GM12878 (cell line): ENCODE data around the gene ADGRF4. TPM values are rescaled to one million over a fixed set of nuclear protein-coding genes. Genes with fewer than 3 reads are reported as not detected.

Experiments
- ATAC-seq: fragments of 200-7000 bp; cut with Tn5 transposase; 3 replicates; pipeline ENCODE4 v1.9.1; 2020; ENCODE audit warnings: mild to moderate bottlenecking, moderate library complexity
- BruUV-seq: library from RNA; stranded (reverse); fragments of 400-500 nt; replicated peaks from 2 replicates; lab custom pipeline; 2021; lab: Mats Ljungman, UMichigan
- CTCF ChIA-PET: fragments of 300-600 bp; sonication (Branson Sonifier 250); formaldehyde crosslinking; extraction: SDS; loops from one replicate; lab custom pipeline; 2021; ENCODE audit warnings: inconsistent platforms; lab: Yijun Ruan, JAX
- POLR2A ChIA-PET: fragments of 350-600 bp; formaldehyde crosslinking; extraction: SDS; loops from one replicate; lab custom pipeline; 2021; ENCODE audit warnings: inconsistent platforms; lab: Charles Lee
- RAD21 ChIA-PET: fragments of 300-600 bp; sonication (Branson Sonifier 250); formaldehyde crosslinking; loops from one replicate; lab custom pipeline; 2023; ENCODE audit warnings: antibody characterized with exemption; ENCODE audit not compliant: unreplicated experiment; lab: Charles Lee
- SMC1A ChIA-PET: fragments of 300-600 bp; sonication (Branson Sonifier 250); formaldehyde crosslinking; loops from one replicate; lab custom pipeline; 2023; ENCODE audit not compliant: unreplicated experiment, uncharacterized antibody; lab: Charles Lee
- DNase-seq: peaks from one replicate; pipeline ENCODE4 v3.0.0-alpha.2; 2011; ENCODE audit warnings: low read depth, low spot score
- FAIRE-seq: peaks from 3 replicates; lab custom pipeline; 2011; peaks lifted over from hg19 to GRCh38; lab: Jason Lieb, UNC
- H2AFZ ChIP-seq: 2 replicates; pipeline ENCODE4 v1.6.0; 2011; ENCODE audit warnings: low read depth, low read length, control low read depth; ENCODE audit not compliant: control insufficient read depth
- H3K27ac ChIP-seq: 2 replicates; pipeline ENCODE4 v1.5.1; 2011; ENCODE audit warnings: control low read depth; ENCODE audit not compliant: control insufficient read depth, insufficient read depth
- H3K27me3 ChIP-seq, 2 experiments: replicated peaks in 1 of 2; 2 replicates each; pipeline versions ENCODE4 v1.6.0 to v1.6.1; 2011; ENCODE audit warnings: low read length in 1 of 2; ENCODE audit not compliant: control insufficient read depth in 2 of 2, insufficient read depth in 2 of 2
- H3K36me3 ChIP-seq, 2 experiments: 2 replicates each; pipeline ENCODE4 v1.5.1; 2011; ENCODE audit warnings: low read length in 1 of 2; ENCODE audit not compliant: control insufficient read depth in 2 of 2, insufficient read depth in 2 of 2
- H3K4me1 ChIP-seq: 2 replicates; pipeline ENCODE4 v1.6.1; 2011; ENCODE audit warnings: mild to moderate bottlenecking, low read length, moderate library complexity, mixed read lengths; ENCODE audit not compliant: control insufficient read depth, insufficient read depth
- H3K4me2 ChIP-seq: 2 replicates; pipeline ENCODE4 v1.6.0; 2011; ENCODE audit warnings: control low read depth; ENCODE audit not compliant: control insufficient read depth, insufficient read depth
- H3K4me3 ChIP-seq: fragments of 200-600 bp; sonication (generic); 2 replicates; pipeline ENCODE4 v1.5.1; 2016
- H3K79me2 ChIP-seq: 2 replicates; pipeline ENCODE4 v1.6.0; 2011; ENCODE audit warnings: low read length; ENCODE audit not compliant: control insufficient read depth, insufficient read depth
- H3K9ac ChIP-seq: 2 replicates; pipeline ENCODE4 v1.8.0; 2011; ENCODE audit warnings: low read length, control low read depth, mixed read lengths; ENCODE audit not compliant: control insufficient read depth, insufficient read depth
- H3K9me3 ChIP-seq: replicated peaks from 3 replicates; pipeline ENCODE4 v1.5.1; 2011; ENCODE audit warnings: mild to moderate bottlenecking, low read length; ENCODE audit not compliant: control insufficient read depth, insufficient read depth
- H4K20me1 ChIP-seq: 2 replicates; pipeline ENCODE4 v1.6.0; 2011; ENCODE audit not compliant: control insufficient read depth, insufficient read depth
- ATF7 ChIP-seq: fragments of 450-650 bp; IDR thresholded peaks from 2 replicates; pipeline ENCODE4 v1.6.1; 2016; ENCODE audit warnings: low read depth, mild to moderate bottlenecking
- CBX3 ChIP-seq: fragments of 200-600 bp; sonication (generic); IDR thresholded peaks from 2 replicates; pipeline ENCODE4 v1.6.1; 2016; ENCODE audit warnings: low read depth, borderline replicate concordance
- E2F8 ChIP-seq: fragments of 450-650 bp; IDR thresholded peaks from 2 replicates; pipeline ENCODE4 v1.6.1; 2018; ENCODE audit warnings: mild to moderate bottlenecking, low read depth, moderate library complexity; ENCODE audit not compliant: partially characterized antibody
- HDAC2 ChIP-seq: fragments of 200-600 bp; sonication (generic); IDR thresholded peaks from 2 replicates; pipeline ENCODE4 v1.6.1; 2017
- JUNB ChIP-seq: IDR thresholded peaks from 2 replicates; pipeline ENCODE4 v1.6.1; 2016; ENCODE audit warnings: antibody characterized with exemption, mild to moderate bottlenecking
- KLF5 ChIP-seq: fragments of 450-650 bp; IDR thresholded peaks from 2 replicates; pipeline ENCODE4 v1.6.1; 2014; ENCODE audit warnings: mild to moderate bottlenecking; ENCODE audit not compliant: partially characterized antibody
- PBX3 ChIP-seq: IDR thresholded peaks from 2 replicates; pipeline ENCODE4 v1.6.1; 2011; ENCODE audit warnings: mild to moderate bottlenecking, low read depth, low read length, moderate library complexity; ENCODE audit not compliant: insufficient replicate concordance
- RELA ChIP-seq: fragments of 450-650 bp; IDR thresholded peaks from 2 replicates; pipeline ENCODE4 v1.8.0; 2014; ENCODE audit warnings: borderline replicate concordance; ENCODE audit not compliant: partially characterized antibody
- SKIL ChIP-seq: fragments of 450-650 bp; IDR thresholded peaks from 2 replicates; pipeline ENCODE4 v1.6.1; 2017; ENCODE audit warnings: mild to moderate bottlenecking, low read depth, inconsistent platforms; ENCODE audit not compliant: poor library complexity, severe bottlenecking
- SRF ChIP-seq, 2 experiments: IDR thresholded peaks; 2 replicates each; pipeline ENCODE4 v1.6.1; 2011; ENCODE audit warnings: low read depth in 2 of 2, low read length in 2 of 2, mild to moderate bottlenecking in 1 of 2, moderate library complexity in 1 of 2
- YBX1 ChIP-seq: fragments of 450-650 bp; IDR thresholded peaks from 2 replicates; pipeline ENCODE4 v1.6.1; 2016; ENCODE audit warnings: antibody characterized with exemption
- ZBTB33 ChIP-seq: fragments of 450-650 bp; IDR thresholded peaks from 2 replicates; pipeline ENCODE4 v1.6.1; 2017; ENCODE audit warnings: mild to moderate bottlenecking
- ZNF217 ChIP-seq: fragments of 450-650 bp; IDR thresholded peaks from 2 replicates; pipeline ENCODE4 v1.6.1; 2017; ENCODE audit warnings: antibody characterized with exemption, mild to moderate bottlenecking
- WGBS: methylation state at CpG from one replicate; pipeline ENCODE4 v1.1.6; 2016; ENCODE audit warnings: low lambda C conversion rate; ENCODE audit not compliant: insufficient replicate concordance, insufficient coverage; ENCODE audit errors: missing lambda C conversion rate; 5-methylcytosine and 5-hydroxymethylcytosine counted together
- in situ Hi-C: fragments of 300-500 bp; cut with MboI; formaldehyde crosslinking; loops from 9 replicates; pipeline ENCODE4 v1.14.3; 2018; ENCODE audit warnings: mixed read lengths
- intact Hi-C: fragments of 100-400 bp; cut with micrococcal nuclease; formaldehyde crosslinking; loops from one replicate; pipeline ENCODE4 v1.14.2; 2022; ENCODE audit not compliant: unreplicated experiment
- polyA plus RNA-seq, 11 experiments: library from polyadenylated mRNA; depleted of rRNA in 4 of 11; unstranded in 6 of 11; stranded (reverse) in 5 of 11; fragments of >200 nt; fragmentation: Nextera tagmentation in 4 of 11; fragmentation: Illumina TruSeq in 1 of 11; extraction: Ambion mirVana in 4 of 11; extraction: Trizol in 1 of 11; gene quantifications; 1 replicate in 1 of 11; 2 replicates in 10 of 11; pipeline versions ENCODE4 v1.2.1 to v1.2.3, GENCODE V29; 2011 to 2016; ENCODE audit warnings: inconsistent platforms in 2 of 11, missing spikeins in 2 of 11, low read depth in 1 of 11
- total RNA-seq, 4 experiments: library from RNA; depleted of rRNA in 3 of 4; stranded (reverse); fragments of >200 nt in 3 of 4; fragmentation: Illumina TruSeq in 1 of 4; extraction: Trizol in 1 of 4; gene quantifications; 2 replicates each; pipeline versions ENCODE4 v1.2.1 to v1.2.3, GENCODE V29; 2013 to 2021

ADGRF4 gene
- total and polyA plus RNA-seq, 10 of the 15 experiments (the other 5 are each of a cell fraction or from before 2014, with no cell fraction given): 0.04 to 0.12 (median 0.06) TPM; not detected in 5

GRCh38 chr6:47700053-47700452 lies 1.7 kb downstream of the ADGRF4 start (continued):
- TF ChIP-seq JUNB (no peak), E2F8 (no peak), RELA (no peak), CBX3 (no peak)

GRCh38 chr6:47700596-47700995 lies 2.2 kb downstream of the ADGRF4 start:
- H3K27ac ChIP-seq: no peak overlapping the region
- no peaks in the 10 kb centered on the region for H3K79me2 ChIP-seq
- no peaks in the 10 kb centered on the region for H4K20me1 ChIP-seq
- ChIA-PET POLR2A (interaction anchor here (0.7 kb wide), 1 partner anchor 25 kb away, joined by 3 read pairs; no protein-coding TSS in a partner anchor), CTCF (interaction anchor here (1.1 kb wide), 1 partner anchor 9 kb away, joined by 4 read pairs; no protein-coding TSS in a partner anchor), RAD21 (interaction anchor here (0.9 to 1.3 kb wide), 2 partner anchors 34 to 69 kb away, joined by 3 to 7 read pairs; no protein-coding TSS in a partner anchor), SMC1A (interaction anchor here (0.8 to 1.5 kb wide), 5 partner anchors 13 to 34 kb away, joined by 3 to 6 read pairs (median 3); no protein-coding TSS in a partner anchor)
- BruUV-seq: no TSS peak
- intact Hi-C loops (no loop called here), in situ Hi-C loops (no loop called here)
- no peak for DNase-seq
- H3K4me1 ChIP-seq: peaks cover 4% of the 10 kb centered on the region
- no peaks in the 10 kb centered on the region; the same call in 2 of the 3 replicates for H3K9me3 ChIP-seq
- FAIRE-seq: no peak
- H3K36me3 ChIP-seq: no peaks in the 10 kb centered on the region
- no peak overlapping the region for H3K4me2 ChIP-seq
- no peak overlapping the region for H3K9ac ChIP-seq
- 59% methylated on average over 2 of the region's 2 CpGs for WGBS
- H3K27me3 ChIP-seq: no peaks in the 10 kb centered on the region
- H2AFZ ChIP-seq: no peak overlapping the region
- no peak for ATAC-seq
- no peak overlapping the region for H3K4me3 ChIP-seq
- TF ChIP-seq ZBTB33 (no peak), PBX3 (no peak), ZNF217 (no peak), SKIL (no peak), YBX1 (no peak), KLF5 (no peak), SRF (IDR thresholded peaks at IDR 0.05; ENCODE audit: low read depth in 2 of 2, low read length in 2 of 2) (no peak), ATF7 (no peak), HDAC2 (no peak)
